Activated T-helper 1 cell treated with anti-CD3 and anti-CD28 coated beads, Interleukin-12 subunit alpha, Interleukin-12 subunit beta, Interleukin-2, Interleukin-4 antibody, amounts not matched to agents 30 ng/mL and 10 ng/mL and 1 ng/mL, durations not matched to agents 14 hours and 24 hours and 36 hours (primary cell): ENCODE results near the gene CORO7. TPM values are rescaled to one million over a fixed set of nuclear protein-coding genes. Genes with fewer than 3 reads are reported as not detected.
A peak's percentile ranks its signal among the peaks of the same experiment; 100 is the strongest.

Experiments
- DNase-seq: peaks from one replicate; pipeline ENCODE4 v3.0.0; 2021; ENCODE audit warnings: low spot score
- H3K27ac Mint-ChIP-seq: one replicate; pipeline ENCODE4 v1.8.0; 2021; ENCODE audit warnings: mild to moderate bottlenecking, mixed read lengths
- H3K27me3 Mint-ChIP-seq: one replicate; pipeline ENCODE4 v1.8.0; 2022; ENCODE audit warnings: mild to moderate bottlenecking, moderate library complexity, mixed read lengths; ENCODE audit not compliant: insufficient read depth
- H3K36me3 Mint-ChIP-seq: one replicate; pipeline ENCODE4 v1.8.0; 2021; ENCODE audit warnings: low read depth, mixed read lengths
- H3K4me1 Mint-ChIP-seq: one replicate; pipeline ENCODE4 v1.8.0; 2021; ENCODE audit warnings: low read depth, mixed read lengths
- H3K4me3 Mint-ChIP-seq: one replicate; pipeline ENCODE4 v1.8.0; 2021; ENCODE audit warnings: mild to moderate bottlenecking, moderate library complexity, mixed read lengths
- H3K9me3 Mint-ChIP-seq: one replicate; pipeline ENCODE4 v1.8.0; 2021; ENCODE audit warnings: mixed read lengths
- intact Hi-C: fragments of 100-400 bp; cut with micrococcal nuclease; formaldehyde crosslinking; loops from one replicate; pipeline ENCODE4 v1.15.1; 2024
- total RNA-seq: library from RNA; stranded (reverse); gene quantifications from 2 replicates; pipeline ENCODE4 v1.2.3, GENCODE V29; 2022

Gene CORO7
- 87.9 and 90.8 TPM in 2 replicates for total RNA-seq

DNA sequence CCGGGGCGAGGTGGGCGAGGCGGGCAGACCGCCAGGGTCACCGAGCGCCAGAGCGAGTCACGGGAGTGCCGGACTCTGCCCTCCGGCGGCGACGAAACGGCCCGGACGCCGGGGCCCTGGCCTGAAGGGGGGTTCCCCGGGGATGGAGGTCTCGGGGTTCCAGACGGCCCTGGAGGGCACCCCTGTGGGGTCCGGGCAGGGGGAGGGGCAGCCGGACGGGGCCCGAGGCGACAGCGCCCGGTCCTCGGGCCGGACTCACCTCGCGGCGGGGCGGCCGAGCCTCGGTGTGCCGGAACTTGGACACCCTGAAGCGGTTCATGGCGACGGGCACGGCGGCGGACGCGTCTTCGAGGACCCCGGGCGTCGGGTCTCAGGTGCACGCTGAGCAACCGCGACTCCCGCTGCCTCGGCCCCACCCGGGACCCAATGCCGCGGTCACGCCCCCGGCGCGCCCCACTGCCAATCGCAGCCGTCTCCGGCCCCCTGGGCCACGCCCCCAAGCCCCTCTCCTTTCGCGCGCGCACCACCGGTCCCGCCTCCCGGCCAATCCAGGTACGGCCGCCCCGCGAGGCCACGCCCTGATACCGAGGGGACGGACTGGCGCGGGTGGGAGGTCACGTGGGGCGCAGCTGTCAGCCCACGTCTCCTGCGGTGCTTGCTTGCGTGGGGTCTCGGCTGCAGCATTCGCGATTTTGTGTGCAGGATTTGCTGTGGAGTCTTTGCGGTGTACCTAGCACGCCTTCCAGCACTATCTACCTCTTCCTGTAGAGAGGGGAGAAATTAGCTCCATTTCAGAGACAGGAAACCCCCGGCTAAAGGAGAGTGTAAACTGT is at the start of gene CORO7:
CORO7 (minus strand) TSS at position 397 of the 833 bp plus-strand sequence; CDS start at position 319, 78 bp downstream.
- Mint-ChIP-seq H3K36me3 (peaks cover 9% of the 10 kb centered on the region), H3K27me3 (peaks cover 7% of the 10 kb centered on the region), H3K4me3 (peak within 1 kb of the TSS; percentile 90), H3K27ac (peak within 1 kb of the TSS; percentile 92), H3K9me3 (no peaks in the 10 kb centered on the region), H3K4me1 (peaks cover 16% of the 10 kb centered on the region)
- peak; percentile 99 for DNase-seq
- intact Hi-C loops = loop anchor here (1.0 to 5.0 kb wide), 2 partner anchors 9 to 234 kb away; partner anchors contain the start of gene DNAJA3

GRCh38 chr16:4463522-4464163 is 47.2 kb upstream of the CORO7 start:
- H3K27me3 Mint-ChIP-seq = no peaks in the 10 kb centered on the region
- peaks cover 17% of the 10 kb centered on the region for H3K36me3 Mint-ChIP-seq
- H3K4me3 Mint-ChIP-seq = no peak overlapping the region
- H3K9me3 Mint-ChIP-seq = no peaks in the 10 kb centered on the region
- no peak for DNase-seq
- H3K4me1 Mint-ChIP-seq = peaks cover 21% of the 10 kb centered on the region
- intact Hi-C loops = no loop called here
- H3K27ac Mint-ChIP-seq = peak overlapping the region; percentile 7

- H3K27ac Mint-ChIP-seq = no peak overlapping the region
- no peaks in the 10 kb centered on the region for H3K9me3 Mint-ChIP-seq
- H3K4me1 Mint-ChIP-seq = peaks cover 21% of the 10 kb centered on the region
- H3K36me3 Mint-ChIP-seq = peaks cover 17% of the 10 kb centered on the region
- H3K4me3 Mint-ChIP-seq = no peak overlapping the region
- DNase-seq = no peak
- no peaks in the 10 kb centered on the region for H3K27me3 Mint-ChIP-seq
- intact Hi-C loops = no loop called here
These were observed 45.1 kb upstream of the CORO7 start for GRCh38 chr16:4461250-4462085.

- no peak overlapping the region for H3K27ac Mint-ChIP-seq
- H3K36me3 Mint-ChIP-seq = peaks cover 22% of the 10 kb centered on the region
- DNase-seq = no peak
- intact Hi-C loops = no loop called here
- H3K9me3 Mint-ChIP-seq = no peaks in the 10 kb centered on the region
- H3K27me3 Mint-ChIP-seq = no peaks in the 10 kb centered on the region
- H3K4me1 Mint-ChIP-seq = peaks cover 19% of the 10 kb centered on the region
- H3K4me3 Mint-ChIP-seq = no peak overlapping the region
These were observed 44.5 kb upstream of the CORO7 start for GRCh38 chr16:4460936-4461249.

GRCh38 chr16:4455951-4456350 is 39.6 kb upstream of the CORO7 start:
- intact Hi-C loops = no loop called here
- H3K9me3 Mint-ChIP-seq = no peaks in the 10 kb centered on the region
- no peak overlapping the region for H3K27ac Mint-ChIP-seq
- H3K36me3 Mint-ChIP-seq = peaks cover 35% of the 10 kb centered on the region
- no peak overlapping the region for H3K4me3 Mint-ChIP-seq
- no peak for DNase-seq
- H3K4me1 Mint-ChIP-seq = peaks cover 13% of the 10 kb centered on the region
- no peaks in the 10 kb centered on the region for H3K27me3 Mint-ChIP-seq

DNA sequence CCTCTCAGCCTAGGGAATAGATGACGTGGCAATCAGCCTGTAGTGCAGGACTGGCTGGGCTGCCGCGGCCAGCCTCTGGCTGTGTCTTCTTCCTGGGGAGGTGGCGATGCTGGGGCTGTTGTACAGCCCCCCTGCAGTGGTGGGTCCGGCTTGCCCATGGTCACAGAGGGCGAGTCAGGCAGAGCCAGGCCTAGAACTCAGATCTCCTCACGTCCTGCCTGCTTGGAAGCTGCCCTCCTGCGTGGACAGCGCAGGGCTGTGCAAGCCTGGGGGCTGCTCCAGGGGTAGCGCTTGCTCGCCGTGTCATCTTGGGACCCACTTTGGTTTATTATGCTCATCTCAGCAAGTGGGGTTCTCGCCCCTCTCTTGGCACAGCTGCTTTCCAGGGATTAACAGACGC is 38.7 kb upstream of the CORO7 start:
- no peaks in the 10 kb centered on the region for H3K27me3 Mint-ChIP-seq
- no peak for DNase-seq
- H3K36me3 Mint-ChIP-seq = peaks cover 35% of the 10 kb centered on the region
- H3K27ac Mint-ChIP-seq = no peak overlapping the region
- no peaks in the 10 kb centered on the region for H3K9me3 Mint-ChIP-seq
- H3K4me3 Mint-ChIP-seq = no peak overlapping the region
- intact Hi-C loops = no loop called here
- H3K4me1 Mint-ChIP-seq = peaks cover 10% of the 10 kb centered on the region

DNA sequence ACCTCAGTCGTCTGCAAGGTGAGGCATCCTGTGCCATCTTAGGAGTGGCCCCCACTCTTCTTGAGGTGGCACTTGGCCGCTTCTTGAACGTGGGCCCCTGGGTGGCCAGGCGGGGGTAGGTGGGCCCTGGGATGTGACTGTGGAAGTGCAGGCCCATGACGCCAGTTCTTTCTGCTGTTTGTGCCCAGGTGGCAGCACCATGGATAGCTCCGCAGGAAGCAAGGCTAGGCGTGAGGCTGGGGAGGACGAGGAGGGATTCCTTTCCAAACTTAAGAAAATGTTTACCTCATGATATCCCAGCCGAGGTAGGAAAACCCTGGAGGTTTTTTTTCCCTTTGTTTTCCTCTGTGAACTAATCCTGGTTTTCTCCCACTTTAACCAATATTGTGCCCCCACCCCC is 38.2 kb upstream of the CORO7 start:
- Mint-ChIP-seq H3K36me3 (peaks cover 35% of the 10 kb centered on the region), H3K4me3 (no peak overlapping the region), H3K27me3 (no peaks in the 10 kb centered on the region)

GRCh38 chr16:4452674-4453073 is 36.3 kb upstream of the CORO7 start:
- no peaks in the 10 kb centered on the region for H3K4me1 Mint-ChIP-seq
- H3K9me3 Mint-ChIP-seq = no peaks in the 10 kb centered on the region
- H3K27me3 Mint-ChIP-seq = no peaks in the 10 kb centered on the region
- no peak overlapping the region for H3K27ac Mint-ChIP-seq
- intact Hi-C loops = no loop called here
- DNase-seq = no peak
- peaks cover 28% of the 10 kb centered on the region for H3K36me3 Mint-ChIP-seq
- no peak overlapping the region for H3K4me3 Mint-ChIP-seq

More for the DNA sequence above, 38.2 kb upstream of the CORO7 start:
- Mint-ChIP-seq H3K9me3 (no peaks in the 10 kb centered on the region), H3K4me1 (peaks cover 8% of the 10 kb centered on the region), H3K27ac (no peak overlapping the region)
- intact Hi-C loops = no loop called here
- no peak for DNase-seq

DNA sequence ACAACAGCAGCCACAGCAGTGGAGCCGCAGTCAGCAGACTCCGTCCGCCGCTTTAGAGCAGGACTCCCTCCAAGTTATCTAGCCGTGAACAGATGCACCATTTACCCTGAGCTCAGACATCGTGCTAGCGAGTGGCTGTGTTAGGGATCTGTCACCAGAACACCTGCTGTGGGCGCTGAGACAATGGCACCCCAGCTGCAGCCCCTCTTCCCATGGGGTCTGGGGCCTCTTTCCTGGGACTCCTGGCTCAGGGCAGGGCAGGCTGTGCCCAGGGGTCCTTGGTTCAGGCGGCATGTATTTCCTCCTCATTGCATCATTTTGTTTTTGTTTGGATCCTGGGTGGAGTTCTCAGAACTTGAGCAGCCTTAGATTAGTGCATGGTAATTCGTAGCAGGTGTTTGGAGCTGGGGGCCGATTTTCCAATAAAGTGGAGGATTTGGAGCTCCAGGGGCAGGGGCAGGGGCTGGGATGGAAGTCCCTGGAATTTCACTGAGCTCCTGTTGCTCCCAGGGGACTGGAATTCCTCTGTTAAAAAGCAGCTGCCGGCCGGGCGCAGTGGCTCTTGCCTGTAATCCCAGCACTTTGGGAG is 34.6 kb upstream of the CORO7 start:
- DNase-seq = no peak
- intact Hi-C loops = no loop called here
- Mint-ChIP-seq H3K27ac (no peak overlapping the region), H3K4me3 (no peak overlapping the region), H3K27me3 (no peaks in the 10 kb centered on the region), H3K9me3 (no peaks in the 10 kb centered on the region), H3K36me3 (peaks cover 34% of the 10 kb centered on the region), H3K4me1 (no peaks in the 10 kb centered on the region)

- H3K4me3 Mint-ChIP-seq = no peak overlapping the region
- intact Hi-C loops = no loop called here
- H3K36me3 Mint-ChIP-seq = peaks cover 30% of the 10 kb centered on the region
These were observed 34.0 kb upstream of the CORO7 start for GRCh38 chr16:4450430-4450829.

DNA sequence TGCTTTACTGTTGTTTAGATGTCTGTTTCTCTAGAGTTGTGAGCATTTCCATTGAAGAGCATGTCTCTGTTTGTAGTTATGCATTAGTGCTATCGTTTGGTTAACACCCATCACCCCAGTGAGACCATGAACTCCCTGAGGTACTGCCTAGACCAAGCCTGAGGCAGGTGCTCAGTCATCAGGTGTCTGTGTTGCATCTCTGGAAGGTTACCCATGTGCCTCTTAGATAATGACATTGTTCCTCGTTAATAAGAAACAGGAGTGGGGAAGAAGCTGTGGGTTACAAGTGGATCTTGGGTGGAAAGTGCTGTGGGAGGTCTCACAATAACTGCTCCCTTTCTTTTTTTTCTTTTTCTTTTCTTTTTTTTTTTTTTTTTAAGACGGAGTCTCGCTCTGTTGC is 27.6 kb upstream of the CORO7 start:
- Mint-ChIP-seq H3K27me3 (no peaks in the 10 kb centered on the region), H3K36me3 (peaks cover 48% of the 10 kb centered on the region), H3K27ac (no peak overlapping the region), H3K4me1 (no peaks in the 10 kb centered on the region), H3K4me3 (no peak overlapping the region), H3K9me3 (no peaks in the 10 kb centered on the region)
- intact Hi-C loops = no loop called here
- no peak for DNase-seq

More at GRCh38 chr16:4450430-4450829, 34.0 kb upstream of the CORO7 start:
- DNase-seq = no peak
- Mint-ChIP-seq H3K27ac (no peak overlapping the region), H3K4me1 (no peaks in the 10 kb centered on the region), H3K27me3 (no peaks in the 10 kb centered on the region), H3K9me3 (no peaks in the 10 kb centered on the region)

DNA sequence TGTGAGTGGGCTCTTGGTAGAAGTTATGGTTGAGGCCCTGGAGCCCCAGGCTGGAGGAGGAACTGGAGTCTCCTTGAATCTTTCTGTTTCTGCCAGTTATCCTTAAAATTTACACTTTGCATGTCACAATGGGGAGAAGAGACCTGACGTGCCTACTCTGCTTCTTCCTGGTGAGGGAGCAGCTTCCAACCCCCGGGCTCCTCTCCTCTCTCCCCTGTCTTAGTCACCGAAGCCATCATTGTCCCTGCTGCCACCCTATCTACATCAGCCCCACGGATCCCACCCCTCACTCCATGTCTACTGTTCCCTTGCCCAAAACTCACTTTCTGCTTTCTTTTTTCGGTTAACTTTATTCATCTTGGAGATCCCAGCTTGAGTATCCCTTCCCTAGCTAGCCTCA is 26.9 kb upstream of the CORO7 start:
- H3K36me3 Mint-ChIP-seq = peaks cover 52% of the 10 kb centered on the region
- H3K27me3 Mint-ChIP-seq = no peaks in the 10 kb centered on the region

More for the DNA sequence above, 26.9 kb upstream of the CORO7 start:
- H3K9me3 Mint-ChIP-seq = no peaks in the 10 kb centered on the region
- no peak for DNase-seq
- no peak overlapping the region for H3K27ac Mint-ChIP-seq
- H3K4me1 Mint-ChIP-seq = no peaks in the 10 kb centered on the region
- intact Hi-C loops = no loop called here
- no peak overlapping the region for H3K4me3 Mint-ChIP-seq
